ACC112 (cell line): Measurements from ENCODE around the gene STYXL1.

Experiments
- H2AFZ ChIP-seq: fragments of 200-600 bp; sonication (generic); one replicate; pipeline ENCODE4 v1.6.0; 2017; ENCODE audit warnings: antibody characterized with exemption, low read length; ENCODE audit not compliant: unreplicated experiment
- H3K27ac ChIP-seq: fragments of 200-600 bp; sonication (generic); 2 replicates; pipeline ENCODE4 v1.5.1; 2014; ENCODE audit warnings: low read depth, mild to moderate bottlenecking, antibody characterized with exemption, low read length, moderate library complexity
- H3K27me3 ChIP-seq: fragments of 200-600 bp; sonication (generic); 2 replicates; pipeline ENCODE4 v1.6.1; 2014; ENCODE audit warnings: mild to moderate bottlenecking, antibody characterized with exemption, low read length, moderate library complexity, mixed read lengths; ENCODE audit not compliant: insufficient read depth
- H3K36me3 ChIP-seq: fragments of 200-600 bp; sonication (generic); 2 replicates; pipeline ENCODE4 v1.6.1; 2016; ENCODE audit warnings: mild to moderate bottlenecking, antibody characterized with exemption, low read length, moderate library complexity, mixed read lengths; ENCODE audit not compliant: insufficient read depth
- H3K4me1 ChIP-seq: fragments of 200-600 bp; sonication (generic); one replicate; pipeline ENCODE4 v1.6.1; 2016; ENCODE audit warnings: low read length, mixed read lengths; ENCODE audit not compliant: insufficient read depth, unreplicated experiment, control insufficient read depth
- H3K4me3 ChIP-seq: fragments of 200-600 bp; sonication (generic); 2 replicates; pipeline ENCODE4 v1.5.1; 2014; ENCODE audit warnings: mild to moderate bottlenecking, low read depth, low read length
- H3K79me2 ChIP-seq: fragments of 200-600 bp; sonication (generic); one replicate; pipeline ENCODE4 v1.6.0; 2016; ENCODE audit warnings: low read length; ENCODE audit not compliant: control insufficient read depth, unreplicated experiment, insufficient read depth

The STYXL1 gene

GRCh38 chr7:75992083-75992755 lies 55.6 kb downstream of the STYXL1 start:
- H3K4me3 ChIP-seq: no peak overlapping the region

DNA sequence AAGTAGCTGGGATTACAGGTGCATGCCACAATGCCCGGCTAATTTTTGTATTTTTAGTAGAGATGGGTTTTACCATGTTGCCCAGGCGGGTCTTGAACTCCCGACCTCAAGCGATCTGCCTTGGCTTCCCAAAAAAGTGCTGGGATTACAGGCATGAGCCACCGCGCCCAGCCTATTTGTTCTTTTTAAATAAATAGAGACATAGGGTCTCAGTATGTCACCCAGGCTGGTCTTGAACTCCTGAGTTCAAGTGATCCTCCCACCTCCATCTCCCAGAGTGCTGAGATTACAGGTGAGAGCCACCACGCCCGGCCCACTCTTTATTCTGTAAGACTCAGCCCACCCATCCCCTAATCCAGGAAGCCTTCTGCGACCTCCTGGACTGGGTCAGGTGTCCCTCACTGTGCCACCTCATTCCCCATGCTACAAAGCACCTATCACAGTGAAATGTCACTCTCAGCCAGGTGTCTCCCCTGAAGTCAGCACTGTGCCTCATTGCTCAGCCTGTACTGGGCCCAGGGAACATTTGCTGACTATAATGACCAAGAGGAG lies 56.2 kb downstream of the STYXL1 start:
- Histone ChIP-seq H3K4me3 (no peak overlapping the region), H2AFZ (no peak overlapping the region), H3K79me2 (no peaks in the 10 kb centered on the region), H3K36me3 (no peaks in the 10 kb centered on the region), H3K4me1 (peaks cover 11% of the 10 kb centered on the region), H3K27ac (no peak overlapping the region), H3K27me3 (no peaks in the 10 kb centered on the region)

More at GRCh38 chr7:75992083-75992755, 55.6 kb downstream of the STYXL1 start:
- Histone ChIP-seq H3K27ac (no peak overlapping the region), H2AFZ (no peak overlapping the region), H3K36me3 (no peaks in the 10 kb centered on the region), H3K79me2 (no peaks in the 10 kb centered on the region), H3K4me1 (peaks cover 11% of the 10 kb centered on the region), H3K27me3 (no peaks in the 10 kb centered on the region)

DNA sequence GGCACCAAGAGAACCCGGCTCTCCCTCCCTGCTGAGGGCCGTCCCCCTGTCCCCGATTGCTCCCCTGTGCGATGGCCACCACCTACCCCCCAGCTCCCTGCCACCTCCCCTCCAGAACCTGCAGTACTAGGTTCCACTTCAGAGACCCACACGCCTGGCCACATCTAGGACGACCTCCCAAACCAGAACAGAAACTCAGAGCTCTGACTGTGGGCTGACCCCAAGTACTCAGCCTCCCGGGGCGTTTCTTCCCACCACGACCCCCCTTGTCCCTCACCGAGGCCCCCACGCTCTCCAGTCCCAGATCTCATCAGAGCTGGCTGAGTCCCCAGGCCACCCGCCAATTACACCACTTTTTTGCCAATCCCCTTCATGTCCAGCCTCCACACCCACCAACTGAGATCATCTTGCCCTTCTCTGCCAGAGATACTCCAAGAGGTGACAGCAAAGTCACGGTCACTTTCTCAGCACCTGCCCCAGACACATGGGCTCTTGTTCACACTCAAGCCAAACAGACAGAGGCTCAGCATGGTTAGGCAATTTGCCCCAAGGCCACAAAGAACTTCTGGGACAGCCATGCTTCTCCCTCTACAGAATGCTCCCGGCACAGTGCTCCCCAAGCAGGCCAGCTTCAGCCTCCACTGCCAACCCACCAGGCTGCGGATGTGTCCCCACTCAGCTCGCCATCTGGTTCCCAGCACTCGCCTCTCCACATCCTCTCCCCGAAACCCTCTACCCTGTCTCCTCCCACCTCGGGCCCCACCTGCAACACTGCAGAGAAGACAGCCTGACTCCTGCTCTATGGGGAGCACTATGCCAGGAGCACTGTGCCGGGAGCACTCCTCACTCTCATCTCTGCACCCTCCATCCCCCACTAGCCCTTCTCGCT lies 58.1 kb downstream of the STYXL1 start:
- no peaks in the 10 kb centered on the region for H3K27me3 ChIP-seq
- H3K4me1 ChIP-seq: peaks cover 8% of the 10 kb centered on the region
- no peaks in the 10 kb centered on the region for H3K79me2 ChIP-seq
- H3K27ac ChIP-seq: no peak overlapping the region
- no peak overlapping the region for H3K4me3 ChIP-seq
- no peak overlapping the region for H2AFZ ChIP-seq
- H3K36me3 ChIP-seq: 0 out of 2 replicates have a peak, but pooled peaks cover 3% of the 10 kb centered on the region

- Histone ChIP-seq H3K4me1 (peaks cover 7% of the 10 kb centered on the region), H2AFZ (no peak overlapping the region), H3K79me2 (no peaks in the 10 kb centered on the region), H3K27me3 (no peaks in the 10 kb centered on the region), H3K36me3 (0 out of 2 replicates have a peak, but pooled peaks cover 3% of the 10 kb centered on the region), H3K4me3 (no peak overlapping the region), H3K27ac (no peak overlapping the region)
Measured at GRCh38 chr7:75988568-75989499, 59.0 kb downstream of the STYXL1 start.

- 0 out of 2 replicates have a peak, but pooled peaks cover 3% of the 10 kb centered on the region for H3K36me3 ChIP-seq
- no peak overlapping the region for H3K27ac ChIP-seq
- H2AFZ ChIP-seq: no peak overlapping the region
- no peak overlapping the region for H3K4me3 ChIP-seq
- H3K79me2 ChIP-seq: no peaks in the 10 kb centered on the region
- H3K4me1 ChIP-seq: peaks cover under 1% of the 10 kb centered on the region
- H3K27me3 ChIP-seq: no peaks in the 10 kb centered on the region
Measured at GRCh38 chr7:75987805-75988567, 59.8 kb downstream of the STYXL1 start.

DNA sequence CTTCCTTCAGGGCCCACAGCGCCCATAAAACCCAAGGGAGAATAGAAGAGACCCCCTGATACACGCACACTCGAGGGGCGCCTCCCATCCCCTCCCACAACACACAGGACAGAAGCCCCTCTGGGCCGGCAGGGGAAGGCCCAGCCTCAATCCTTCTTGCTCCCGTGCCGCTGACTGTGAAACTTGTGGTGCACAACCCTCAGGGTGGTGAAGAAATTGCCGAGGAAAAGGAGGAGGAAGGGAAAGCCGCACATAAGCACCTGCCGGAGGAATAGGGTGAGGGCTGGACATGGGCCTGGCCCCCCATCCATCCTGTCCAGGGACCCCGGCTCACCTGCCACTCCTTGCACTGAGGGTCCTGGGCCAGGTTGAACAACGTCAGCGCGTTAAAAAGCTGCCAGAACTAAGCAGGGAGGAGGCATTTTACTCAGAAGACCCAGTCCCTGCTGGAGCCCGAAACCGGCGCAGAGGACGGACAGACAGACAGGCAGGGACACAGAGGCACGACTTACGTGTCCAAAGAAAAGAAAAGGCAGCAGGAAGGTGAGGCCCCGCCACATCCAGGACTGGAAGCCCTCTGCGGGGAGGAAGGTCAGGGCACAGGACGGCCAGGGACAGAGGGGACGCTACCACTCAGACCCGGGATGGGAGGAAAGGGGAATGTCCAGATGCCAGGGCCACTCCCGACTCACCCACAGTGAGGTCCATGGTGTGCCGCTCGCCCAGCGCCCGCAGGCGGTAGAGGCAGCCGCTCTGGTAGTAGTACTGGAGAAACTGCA lies 60.6 kb downstream of the STYXL1 start:
- 0 out of 2 replicates have a peak, but pooled peaks cover 3% of the 10 kb centered on the region for H3K36me3 ChIP-seq

GRCh38 chr7:75986147-75986781 lies 61.5 kb downstream of the STYXL1 start:
- H3K27ac ChIP-seq: no peak overlapping the region
- H2AFZ ChIP-seq: no peak overlapping the region
- H3K27me3 ChIP-seq: no peaks in the 10 kb centered on the region
- H3K4me3 ChIP-seq: no peak overlapping the region
- no peaks in the 10 kb centered on the region for H3K4me1 ChIP-seq
- 0 out of 2 replicates have a peak, but pooled peaks cover 3% of the 10 kb centered on the region for H3K36me3 ChIP-seq
- no peaks in the 10 kb centered on the region for H3K79me2 ChIP-seq

More for the DNA sequence above, 60.6 kb downstream of the STYXL1 start:
- H3K79me2 ChIP-seq: no peaks in the 10 kb centered on the region
- no peaks in the 10 kb centered on the region for H3K27me3 ChIP-seq
- H3K27ac ChIP-seq: no peak overlapping the region
- H3K4me3 ChIP-seq: no peak overlapping the region
- no peaks in the 10 kb centered on the region for H3K4me1 ChIP-seq
- H2AFZ ChIP-seq: no peak overlapping the region

DNA sequence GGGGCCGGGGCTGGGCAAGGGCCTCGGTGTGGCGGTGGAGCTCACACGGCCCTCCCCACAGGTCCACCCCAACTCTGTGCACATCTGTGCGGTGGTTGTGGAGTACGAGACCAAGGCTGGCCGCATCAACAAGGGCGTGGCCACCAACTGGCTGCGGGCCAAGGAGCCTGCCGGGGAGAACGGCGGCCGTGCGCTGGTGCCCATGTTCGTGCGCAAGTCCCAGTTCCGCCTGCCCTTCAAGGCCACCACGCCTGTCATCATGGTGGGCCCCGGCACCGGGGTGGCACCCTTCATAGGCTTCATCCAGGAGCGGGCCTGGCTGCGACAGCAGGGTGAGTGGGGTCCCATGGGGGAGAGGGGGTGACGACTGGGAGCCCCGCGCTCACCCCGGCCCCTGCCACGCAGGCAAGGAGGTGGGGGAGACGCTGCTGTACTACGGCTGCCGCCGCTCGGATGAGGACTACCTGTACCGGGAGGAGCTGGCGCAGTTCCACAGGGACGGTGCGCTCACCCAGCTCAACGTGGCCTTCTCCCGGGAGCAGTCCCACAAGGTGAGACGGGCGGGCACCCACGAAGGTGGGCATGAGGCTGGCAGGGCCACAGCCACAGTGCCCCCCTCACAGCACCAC lies 62.2 kb downstream of the STYXL1 start:
- 0 out of 2 replicates have a peak, but pooled peaks cover 3% of the 10 kb centered on the region for H3K36me3 ChIP-seq

More for the DNA sequence above, 62.2 kb downstream of the STYXL1 start:
- Histone ChIP-seq H3K4me3 (no peak overlapping the region), H3K79me2 (no peaks in the 10 kb centered on the region), H3K27ac (no peak overlapping the region), H2AFZ (no peak overlapping the region), H3K27me3 (no peaks in the 10 kb centered on the region), H3K4me1 (no peaks in the 10 kb centered on the region)
